Activated CD4-positive, alpha-beta T cell treated with anti-CD3 and anti-CD28 coated beads, Interleukin-2, Interleukin-6, amounts not matched to agents 100 ng/mL and 50 ng/mL, durations not matched to agents 16 hours and 8 hours (primary cell): ENCODE measurements around the gene ERVW-1.

Source experiments
- DNase-seq: peaks from one replicate; pipeline ENCODE4 v3.0.0-alpha.2; 2020

The ERVW-1 gene

DNA sequence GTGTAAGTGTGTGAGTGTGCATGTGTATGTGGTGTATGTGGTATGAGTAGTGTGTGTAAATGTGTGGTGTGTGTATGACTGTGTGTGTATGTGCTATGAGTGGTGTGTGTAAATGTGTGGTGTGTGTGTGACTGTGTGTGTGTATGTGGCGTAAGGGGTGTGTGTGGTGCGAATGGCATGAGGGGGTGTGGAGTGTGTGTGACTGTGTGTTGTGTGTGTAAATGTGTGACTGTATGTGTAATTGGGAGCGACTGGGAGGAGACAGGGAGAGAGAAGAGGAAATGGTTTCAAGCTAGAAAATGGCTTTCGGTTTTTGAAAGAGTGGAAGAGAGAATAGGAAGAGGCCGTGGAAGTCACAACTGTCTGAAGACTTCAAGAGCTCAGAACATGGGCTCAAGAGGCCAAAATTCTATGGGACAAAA lies 54.0 kb downstream of the ERVW-1 start:
- DNase-seq: no peak

GRCh38 chr7:92422926-92423325 lies 54.8 kb downstream of the ERVW-1 start:
- DNase-seq: no peak

DNA sequence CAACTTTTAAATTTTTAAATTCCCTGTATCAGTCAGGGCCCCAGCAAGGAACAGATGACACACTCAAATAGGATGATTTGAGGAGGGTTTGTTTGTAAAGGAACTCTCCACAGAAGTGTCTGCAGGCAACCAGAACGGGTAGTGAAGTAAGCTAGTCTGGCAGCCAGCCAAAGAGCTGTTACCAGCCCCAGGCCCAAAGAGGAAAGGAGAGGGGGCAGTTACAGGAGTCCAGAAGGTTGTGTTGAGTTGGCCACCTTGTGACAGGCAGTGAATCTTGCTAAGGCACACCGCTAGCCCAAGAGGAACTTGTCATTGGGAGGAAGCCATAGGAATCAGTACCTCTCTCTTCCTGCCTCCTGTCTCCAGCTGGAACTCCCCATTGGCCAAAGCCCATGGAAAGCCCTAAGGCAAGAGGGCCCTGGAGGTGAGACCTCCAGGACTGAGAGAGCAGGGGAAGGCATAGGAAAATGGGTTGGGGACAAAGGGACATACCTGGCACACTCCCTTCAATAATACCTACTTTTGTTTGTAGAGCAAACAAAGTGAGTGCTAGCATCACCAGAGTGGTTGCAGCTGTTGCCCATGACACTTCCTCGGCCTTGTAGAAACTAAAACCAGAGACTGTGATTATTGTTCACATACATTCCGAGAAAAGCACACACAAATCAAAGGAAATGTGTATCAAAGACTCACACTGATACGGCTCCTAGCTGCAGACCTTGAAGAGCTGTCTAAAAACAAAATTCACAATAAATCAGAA lies 55.9 kb downstream of the ERVW-1 start:
- DNase-seq: no peak
